Thymus (tissue), 11 donors: ENCODE data around the gene TNFRSF6B. TPM values are rescaled to one million over a fixed set of nuclear protein-coding genes. Genes with fewer than 3 reads are reported as not detected.
"Not testable (repeated sequence)": the region's sequence is repeated elsewhere in the genome, so short reads cannot be mapped to it uniquely, and the experiment has no call there.

Source experiments
- DNase-seq, 9 donors: peaks; one replicate each; pipeline ENCODE4 v3.0.0-alpha.2; 2013; ENCODE audit warnings: low spot score in 9 of 9, low read depth in 6 of 9, missing footprints in 1 of 9
- H3K27ac ChIP-seq, 2 donors: one replicate each; pipeline ENCODE4 v1.5.1; 2013; ENCODE audit warnings: control low read depth in 1 of 2, low read depth in 1 of 2, low read length in 1 of 2, mild to moderate bottlenecking in 1 of 2, moderate library complexity in 1 of 2
- H3K27me3 ChIP-seq, 2 donors: one replicate each; pipeline ENCODE4 v1.5.1; 2013; ENCODE audit warnings: low read length in 1 of 2; ENCODE audit not compliant: control insufficient read depth in 2 of 2, insufficient read depth in 1 of 2
- H3K36me3 ChIP-seq, 2 donors: one replicate each; pipeline ENCODE4 v1.5.1; 2013; ENCODE audit warnings: low read length in 1 of 2, mild to moderate bottlenecking in 1 of 2, moderate library complexity in 1 of 2; ENCODE audit not compliant: control insufficient read depth in 2 of 2, insufficient read depth in 2 of 2
- H3K4me1 ChIP-seq, 2 donors: one replicate each; pipeline ENCODE4 v1.5.1; 2013; ENCODE audit warnings: low read length in 2 of 2; ENCODE audit not compliant: control insufficient read depth in 2 of 2, insufficient read depth in 2 of 2
- H3K4me3 ChIP-seq, 2 donors: one replicate each; pipeline ENCODE4 v1.5.1; 2013; ENCODE audit warnings: low read length in 2 of 2, control low read depth in 1 of 2, mild to moderate bottlenecking in 1 of 2
- H3K9me3 ChIP-seq, 2 donors: one replicate each; pipeline ENCODE4 v1.5.1; 2013; ENCODE audit warnings: low read length in 1 of 2, mild to moderate bottlenecking in 1 of 2; ENCODE audit not compliant: control insufficient read depth in 2 of 2, insufficient read depth in 1 of 2
- WGBS: extraction: QIAGEN DNeasy Blood & Tissue Kit; methylation state at CpG from one replicate; pipeline ENCODE4 v1.1.7; 2013; 5-methylcytosine and 5-hydroxymethylcytosine counted together
- polyA plus RNA-seq: library from polyadenylated mRNA; stranded (reverse); fragments of 200-250 nt; gene quantifications from one replicate; pipeline ENCODE4 v1.2.3, GENCODE V29; 2013
- total RNA-seq: library from RNA; stranded (reverse); fragments of 120-200 nt; gene quantifications from one replicate; pipeline ENCODE4 v1.2.4, GENCODE V29; 2013
- donor health status: healthy.

TNFRSF6B gene
- total and polyA plus RNA-seq, 2 donors, result 13.5 to 34.7 TPM

DNA sequence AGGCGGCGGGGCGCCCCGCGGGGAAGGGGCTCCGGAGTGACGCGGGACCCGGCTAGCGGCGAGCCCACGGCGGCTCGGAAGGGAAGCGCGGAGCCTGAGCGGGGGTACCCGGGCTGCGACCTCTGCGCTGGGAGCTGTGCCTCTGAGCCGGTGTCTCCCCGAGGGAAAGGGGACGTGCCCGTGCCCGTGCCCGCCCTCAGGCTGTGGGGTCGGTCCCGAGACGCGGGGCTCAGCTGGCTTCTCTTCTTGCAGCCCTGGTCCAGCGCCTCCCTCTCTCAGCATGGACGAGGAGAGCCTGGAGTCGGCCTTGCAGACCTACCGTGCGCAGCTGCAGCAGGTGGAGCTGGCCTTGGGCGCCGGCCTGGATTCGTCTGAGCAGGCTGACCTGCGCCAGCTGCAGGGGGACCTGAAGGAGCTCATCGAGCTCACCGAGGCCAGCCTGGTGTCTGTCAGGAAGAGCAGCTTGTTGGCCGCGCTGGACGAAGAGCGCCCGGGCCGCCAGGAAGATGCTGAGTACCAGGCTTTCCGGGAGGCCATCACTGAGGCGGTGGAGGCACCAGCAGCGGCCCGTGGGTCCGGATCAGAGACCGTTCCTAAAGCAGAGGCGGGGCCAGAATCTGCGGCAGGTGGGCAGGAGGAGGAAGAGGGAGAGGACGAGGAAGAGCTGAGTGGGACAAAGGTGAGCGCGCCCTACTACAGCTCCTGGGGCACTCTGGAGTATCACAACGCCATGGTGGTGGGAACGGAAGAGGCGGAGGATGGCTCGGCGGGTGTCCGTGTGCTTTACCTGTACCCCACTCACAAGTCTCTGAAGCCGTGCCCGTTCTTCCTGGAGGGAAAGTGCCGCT is 12.1 kb downstream of the TNFRSF6B start:
- peak overlapping the region; percentile 64 to 96 for H3K4me3 ChIP-seq
- H3K4me1 ChIP-seq, result peaks cover 20 to 23% of the 10 kb centered on the region in 2 donors
- DNase-seq, result peak in 1 of 9 donors; percentile 28
- 32% methylated on average over 66 of the region's 67 CpGs for WGBS
- H3K9me3 ChIP-seq, result no peaks in the 10 kb centered on the region
- peak overlapping the region; percentile 26 to 89 for H3K27ac ChIP-seq
- no peaks in the 10 kb centered on the region for H3K27me3 ChIP-seq
- H3K36me3 ChIP-seq, result peaks cover 44 to 59% of the 10 kb centered on the region in 2 donors

DNA sequence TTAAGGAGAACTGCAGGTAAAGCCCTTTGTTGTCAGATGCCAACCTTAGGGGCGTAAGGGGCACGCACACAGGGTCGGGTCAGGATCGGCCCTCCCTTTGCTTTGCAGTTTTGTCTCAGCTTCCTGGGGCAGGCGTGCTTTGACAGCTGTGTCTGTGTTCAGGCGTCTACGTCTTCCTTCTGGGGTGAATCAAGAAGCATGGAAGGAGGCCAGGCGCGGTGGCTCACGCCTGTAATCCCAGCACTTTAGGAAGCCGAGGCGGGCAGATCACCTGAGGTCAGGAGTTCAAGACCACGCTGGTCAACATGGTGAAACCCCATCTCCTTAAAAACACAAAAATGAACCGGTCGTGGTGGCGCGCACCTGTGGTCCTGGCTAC is 12.7 kb downstream of the TNFRSF6B start:
- 96% methylated on average over 17 of the region's 17 CpGs for WGBS
- DNase-seq, result no peak
- peaks cover 39 to 56% of the 10 kb centered on the region in 2 donors for H3K36me3 ChIP-seq
- peak overlapping the region in 1 of 2 donors; percentile 64 for H3K4me3 ChIP-seq
- H3K27me3 ChIP-seq, result no peaks in the 10 kb centered on the region
- H3K27ac ChIP-seq, result no peak overlapping the region
- H3K9me3 ChIP-seq, result peaks cover 0 to 3% of the 10 kb centered on the region in 2 donors
- peaks cover 20 to 23% of the 10 kb centered on the region in 2 donors for H3K4me1 ChIP-seq

DNA sequence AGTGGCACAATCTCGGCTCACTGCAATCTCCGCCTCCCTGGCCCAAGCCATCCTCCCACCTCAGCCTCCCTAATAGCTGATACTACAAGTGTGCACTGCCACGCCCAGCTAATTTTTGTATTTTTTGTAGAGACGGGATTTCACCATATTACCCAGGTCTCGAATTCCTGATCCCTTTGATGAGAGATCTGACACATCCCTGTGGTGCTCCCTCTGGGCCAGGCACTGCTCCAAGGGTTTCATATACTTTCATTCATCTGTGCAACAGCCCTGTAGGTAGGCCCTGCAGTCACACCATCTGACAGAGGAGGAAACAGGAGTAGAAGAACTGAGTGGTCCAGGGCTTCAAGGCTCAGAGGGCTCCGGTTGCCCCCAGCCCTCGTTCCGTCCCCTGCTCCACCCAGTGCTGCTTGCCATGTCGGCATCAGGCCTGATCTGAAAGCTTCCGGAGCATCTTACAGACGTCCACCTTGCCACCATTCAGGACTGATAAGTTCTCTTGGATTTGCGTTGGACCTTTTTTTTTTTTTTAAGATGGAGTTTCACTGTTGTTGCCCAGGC is 14.7 kb downstream of the TNFRSF6B start:
- Histone ChIP-seq H3K9me3 (peaks cover 2 to 19% of the 10 kb centered on the region in 2 donors), H3K4me3 (no peak overlapping the region), H3K27me3 (no peaks in the 10 kb centered on the region), H3K27ac (no peak overlapping the region), H3K36me3 (peaks cover 30 to 52% of the 10 kb centered on the region in 2 donors), H3K4me1 (peaks cover 19 to 20% of the 10 kb centered on the region in 2 donors)
- no peak for DNase-seq
- 93% methylated on average over 12 of the region's 12 CpGs for WGBS

DNA sequence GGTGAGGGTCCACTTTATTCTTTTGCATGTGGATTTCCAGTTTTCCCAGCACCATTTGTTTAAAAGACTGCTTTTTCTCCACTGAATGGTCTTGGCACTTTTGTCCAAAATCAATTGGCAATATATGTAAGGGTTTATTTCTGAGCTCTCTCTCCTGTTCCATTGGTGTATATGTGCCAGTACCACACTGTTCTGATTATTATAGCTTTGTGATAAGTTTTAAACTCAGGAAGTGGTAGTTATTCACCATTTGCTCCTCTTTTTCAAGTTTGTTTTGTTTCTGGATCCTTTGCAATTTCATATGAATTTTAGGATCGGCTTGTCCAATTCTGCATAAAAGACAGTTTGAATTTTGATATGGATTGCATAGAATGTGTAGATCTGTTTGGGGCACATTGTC is 15.7 kb downstream of the TNFRSF6B start:
- 97% methylated on average over 1 of the region's 1 CpG for WGBS
- Histone ChIP-seq H3K9me3 (peaks cover 2 to 19% of the 10 kb centered on the region in 2 donors), H3K27me3 (no peaks in the 10 kb centered on the region), H3K4me3 (no peak overlapping the region), H3K36me3 (peaks cover 27 to 55% of the 10 kb centered on the region in 2 donors), H3K27ac (no peak overlapping the region), H3K4me1 (peaks cover 12% of the 10 kb centered on the region in 2 donors)
- no peak for DNase-seq

DNA sequence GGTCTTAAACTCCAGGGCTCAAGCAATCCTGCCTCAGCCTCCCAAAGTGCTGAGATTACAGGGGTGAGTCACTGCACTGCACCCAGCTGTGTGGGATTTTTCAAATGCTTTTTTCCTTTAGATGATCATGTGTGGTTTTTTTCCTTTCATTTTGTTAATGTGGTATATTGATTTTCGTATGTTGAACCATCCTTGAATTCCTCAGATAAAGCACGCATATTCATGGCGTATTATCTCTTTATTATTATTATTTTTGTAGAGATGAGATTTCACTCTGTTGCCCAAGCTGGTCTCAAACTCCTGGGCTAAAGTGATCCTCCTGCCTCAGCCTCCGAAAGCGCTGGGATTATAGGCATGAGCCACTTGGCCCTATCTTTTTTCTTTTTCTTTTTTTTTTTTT is 18.4 kb downstream of the TNFRSF6B start:
- Histone ChIP-seq H3K9me3 (peaks cover 4 to 29% of the 10 kb centered on the region in 2 donors), H3K27ac (no peak overlapping the region), H3K27me3 (no peaks in the 10 kb centered on the region), H3K4me1 (peaks cover 0 to 3% of the 10 kb centered on the region in 2 donors), H3K4me3 (no peak overlapping the region), H3K36me3 (peaks cover 39 to 65% of the 10 kb centered on the region in 2 donors)
- no peak for DNase-seq
- 99% methylated on average over 5 of the region's 5 CpGs for WGBS

DNA sequence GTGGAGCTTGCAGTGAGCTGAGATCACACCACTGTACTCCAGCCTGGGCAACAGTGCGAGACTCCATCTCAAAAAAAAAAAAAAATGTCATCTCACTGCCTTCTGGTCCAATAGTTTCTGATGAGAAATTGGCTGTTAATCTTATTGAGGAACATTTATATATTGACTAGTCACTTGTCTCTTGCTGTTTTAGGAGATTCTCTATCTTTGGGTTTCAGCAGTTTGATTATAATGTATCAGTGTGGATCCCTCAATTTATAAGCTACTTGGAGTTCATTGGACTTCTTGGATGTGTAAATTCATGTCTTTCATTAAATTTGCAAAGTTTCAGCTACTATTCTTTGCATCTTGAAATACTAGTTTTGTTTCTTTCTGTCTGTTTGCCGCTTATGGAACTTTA is 22.5 kb downstream of the TNFRSF6B start:
- Histone ChIP-seq H3K27me3 (no peaks in the 10 kb centered on the region), H3K4me1 (no peaks in the 10 kb centered on the region), H3K9me3 (peaks cover 4 to 28% of the 10 kb centered on the region in 2 donors), H3K36me3 (peaks cover 46 to 62% of the 10 kb centered on the region in 2 donors), H3K27ac (no peak overlapping the region), H3K4me3 (no peak overlapping the region)
- DNase-seq, result no peak
- whole genome bisulfite sequencing, result 100% methylated on average over 2 of the region's 2 CpGs

DNA sequence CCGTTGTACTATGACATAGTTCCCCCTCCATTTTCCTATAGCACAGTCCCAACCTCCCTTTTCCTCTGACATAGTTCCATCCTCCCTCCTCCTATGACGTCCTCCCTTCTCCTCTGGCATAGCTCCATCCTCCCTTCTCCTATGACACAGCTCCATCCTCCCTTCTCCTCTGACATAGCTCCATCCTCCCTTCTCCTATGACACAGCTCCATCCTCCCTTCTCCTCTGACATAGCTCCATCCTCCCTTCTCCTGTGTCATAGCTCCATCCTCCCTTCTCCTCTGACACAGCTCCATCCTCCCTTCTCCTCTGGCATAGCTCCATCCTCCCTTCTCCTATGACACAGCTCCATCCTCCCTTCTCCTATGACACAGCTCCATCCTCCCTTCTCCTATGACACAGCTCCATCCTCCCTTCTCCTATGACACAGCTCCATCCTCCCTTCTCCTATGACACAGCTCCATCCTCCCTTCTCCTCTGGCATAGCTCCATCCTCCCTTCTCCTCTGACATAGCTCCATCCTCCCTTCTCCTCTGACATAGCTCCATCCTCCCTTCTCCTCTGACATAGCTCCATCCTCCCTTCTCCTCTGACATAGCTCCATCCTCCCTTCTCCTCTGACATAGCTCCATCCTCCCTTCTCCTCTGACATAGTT is 26.6 kb downstream of the TNFRSF6B start:
- Histone ChIP-seq H3K4me1 (peaks cover 5 to 11% of the 10 kb centered on the region in 2 donors), H3K36me3 (peaks cover 44 to 47% of the 10 kb centered on the region in 2 donors), H3K9me3 (peaks cover 1 to 27% of the 10 kb centered on the region in 2 donors)
- H3K4me3 ChIP-seq, H3K27me3 ChIP-seq, DNase-seq, H3K27ac ChIP-seq: not testable (repeated sequence)
- 89% methylated on average over 2 of the region's 2 CpGs for WGBS

DNA sequence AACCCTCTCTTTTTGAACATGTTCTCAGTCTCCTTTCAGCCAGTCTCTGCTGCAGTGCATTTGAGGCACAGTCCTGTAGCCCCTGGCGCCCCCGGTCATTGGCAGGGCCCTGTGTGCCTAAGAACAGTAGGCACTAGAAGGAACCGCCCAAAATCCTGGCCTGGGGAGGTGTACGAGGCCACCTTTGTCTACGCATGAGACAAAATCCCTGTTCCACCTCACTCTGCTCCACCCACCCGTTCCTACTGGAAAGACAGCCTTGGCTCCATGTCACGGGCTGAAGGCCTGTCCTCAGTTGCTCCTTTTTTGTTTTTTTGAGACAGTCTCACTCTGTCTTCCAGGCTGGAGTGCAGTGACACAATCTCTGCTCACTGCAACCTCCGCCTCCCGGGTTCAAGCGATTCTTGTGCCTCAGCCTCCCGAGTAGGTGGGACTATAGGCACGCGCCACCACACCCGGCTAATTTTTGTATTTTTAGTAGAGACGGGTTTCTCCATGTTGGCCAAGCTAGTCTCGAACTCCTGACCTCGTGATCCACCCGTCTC is 33.8 kb downstream of the TNFRSF6B start:
- Histone ChIP-seq H3K9me3 (peaks cover 0 to 16% of the 10 kb centered on the region in 2 donors), H3K36me3 (peaks cover 37 to 39% of the 10 kb centered on the region in 2 donors), H3K4me1 (peaks cover 61 to 78% of the 10 kb centered on the region in 2 donors), H3K27ac (peak overlapping the region; percentile 88 to 99)
- 72% methylated on average over 18 of the region's 18 CpGs for WGBS
- H3K27me3 ChIP-seq, DNase-seq, H3K4me3 ChIP-seq: not testable (repeated sequence)
